Peyer's patch (tissue), 4 donors: Measurements from ENCODE around the gene PHC3. TPM values are rescaled to one million over a fixed set of nuclear protein-coding genes. Genes with fewer than 3 reads are reported as not detected.
A peak's percentile ranks its signal among the peaks of the same experiment; 100 is the strongest.

Experiments used
- DNase-seq, 3 donors: peaks; one replicate each; pipeline ENCODE4 v3.0.0-alpha.2; 2017 to 2019
- H3K27ac ChIP-seq, 4 donors: fragments of 200-600 bp; sonication (generic); one replicate each; pipeline ENCODE4 v1.5.1; 2016 to 2019
- H3K27me3 ChIP-seq, 2 donors: fragments of 200-600 bp; sonication (generic); one replicate each; pipeline ENCODE4 v1.5.1; 2019
- H3K36me3 ChIP-seq, 3 donors: fragments of 200-600 bp; sonication (generic); one replicate each; pipeline ENCODE4 v1.5.1; 2016 to 2019
- H3K4me1 ChIP-seq, 4 donors: fragments of 200-600 bp; sonication (generic); one replicate each; pipeline ENCODE4 v1.5.1; 2016 to 2019
- H3K4me3 ChIP-seq, 4 donors: fragments of 200-600 bp; sonication (generic); 1 replicate in 3 of 4; 2 replicates in 1 of 4; pipeline ENCODE4 v1.5.1; 2016 to 2019; ENCODE audit warnings: mild to moderate bottlenecking in 1 of 4
- H3K9me3 ChIP-seq, 4 donors: fragments of 200-600 bp; sonication (generic); one replicate each; pipeline ENCODE4 v1.5.1; 2016 to 2019; ENCODE audit warnings: mild to moderate bottlenecking in 1 of 4
- CTCF ChIP-seq, 6 experiments: fragments of 450-650 bp in 4 of 6; fragments of 200-600 bp in 2 of 6; sonication (generic) in 1 of 6; IDR thresholded peaks; one replicate each; pipeline ENCODE4 v1.5.1; 2017 to 2019; ENCODE audit warnings: antibody characterized with exemption in 6 of 6, mild to moderate bottlenecking in 3 of 6, moderate library complexity in 1 of 6
- POLR2A ChIP-seq, 2 donors: fragments of 450-650 bp; IDR thresholded peaks; one replicate each; pipeline ENCODE4 v1.5.1; 2017; ENCODE audit warnings: antibody characterized with exemption in 2 of 2, mild to moderate bottlenecking in 2 of 2, moderate library complexity in 2 of 2
- total RNA-seq, 4 donors: library from RNA; depleted of rRNA; stranded (reverse); fragments of >200 nt; gene quantifications; one replicate each; pipeline ENCODE4 v1.1.0, GENCODE V29; 2016

Gene PHC3
- total RNA-seq, 4 donors from 2014 or later: 52.4 to 234 (median 83.2) TPM

DNA sequence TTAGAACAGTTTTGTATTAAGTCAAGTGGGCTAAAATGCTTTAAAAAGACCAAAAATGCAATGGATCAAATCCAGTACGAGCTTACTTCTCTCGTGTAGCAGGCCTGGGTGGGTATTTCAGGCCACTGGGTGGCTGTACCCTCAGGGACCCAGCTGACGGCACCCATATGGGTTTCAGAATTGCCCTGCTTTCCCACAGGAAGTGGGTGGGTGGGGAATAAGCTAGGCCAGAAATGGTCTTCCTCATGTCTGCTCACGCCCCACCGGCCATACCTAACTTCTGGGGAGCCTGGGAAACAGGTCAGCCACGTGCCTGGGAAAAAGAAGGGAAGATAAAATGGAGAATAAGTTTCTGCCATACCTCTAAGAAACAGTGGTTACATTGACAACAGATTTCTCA lies 123.4 kb downstream of the PHC3 start:
- no peaks in the 10 kb centered on the region for H3K27me3 ChIP-seq
- peak in 1 of 3 donors; percentile 43 for DNase-seq
- no peak for TF ChIP-seq POLR2A (IDR thresholded peaks at IDR 0.05)
- TF ChIP-seq CTCF (IDR thresholded peaks at IDR 0.05): no peak
- H3K4me1 ChIP-seq: no peaks in the 10 kb centered on the region
- H3K36me3 ChIP-seq: peaks cover 0 to 13% (median 0%) of the 10 kb centered on the region in 3 donors
- H3K9me3 ChIP-seq: no peaks in the 10 kb centered on the region
- no peak overlapping the region for H3K4me3 ChIP-seq
- H3K27ac ChIP-seq: no peak overlapping the region

DNA sequence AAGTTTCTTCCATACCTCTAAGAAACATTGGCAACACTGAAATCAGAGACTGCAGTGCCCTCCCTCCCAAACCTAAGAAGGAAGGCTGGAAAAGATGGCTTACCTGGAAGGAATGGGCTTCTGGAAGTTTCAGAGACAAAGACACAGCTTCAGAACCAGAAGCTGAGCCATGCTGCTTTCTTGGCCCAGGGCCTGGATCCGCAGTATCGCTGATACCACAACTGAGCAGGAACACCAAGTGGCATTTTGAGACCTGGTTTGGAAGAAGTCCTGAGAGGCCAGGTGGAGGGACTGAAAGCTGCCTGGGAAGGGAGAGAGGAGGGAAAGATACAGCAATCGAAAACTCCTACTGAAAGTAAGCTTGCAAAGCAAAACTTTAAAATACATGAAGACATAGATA lies 124.0 kb downstream of the PHC3 start:
- no peak for TF ChIP-seq CTCF (IDR thresholded peaks at IDR 0.05)
- TF ChIP-seq POLR2A (IDR thresholded peaks at IDR 0.05): no peak
- peak in 1 of 3 donors; percentile 40 for DNase-seq
- no peaks in the 10 kb centered on the region for H3K9me3 ChIP-seq
- H3K4me3 ChIP-seq: no peak overlapping the region
- no peaks in the 10 kb centered on the region for H3K27me3 ChIP-seq
- no peaks in the 10 kb centered on the region for H3K4me1 ChIP-seq
- peak overlapping the region in 1 of 4 donors; percentile 15 for H3K27ac ChIP-seq
- peaks cover 0 to 7% (median 0%) of the 10 kb centered on the region in 3 donors for H3K36me3 ChIP-seq

DNA sequence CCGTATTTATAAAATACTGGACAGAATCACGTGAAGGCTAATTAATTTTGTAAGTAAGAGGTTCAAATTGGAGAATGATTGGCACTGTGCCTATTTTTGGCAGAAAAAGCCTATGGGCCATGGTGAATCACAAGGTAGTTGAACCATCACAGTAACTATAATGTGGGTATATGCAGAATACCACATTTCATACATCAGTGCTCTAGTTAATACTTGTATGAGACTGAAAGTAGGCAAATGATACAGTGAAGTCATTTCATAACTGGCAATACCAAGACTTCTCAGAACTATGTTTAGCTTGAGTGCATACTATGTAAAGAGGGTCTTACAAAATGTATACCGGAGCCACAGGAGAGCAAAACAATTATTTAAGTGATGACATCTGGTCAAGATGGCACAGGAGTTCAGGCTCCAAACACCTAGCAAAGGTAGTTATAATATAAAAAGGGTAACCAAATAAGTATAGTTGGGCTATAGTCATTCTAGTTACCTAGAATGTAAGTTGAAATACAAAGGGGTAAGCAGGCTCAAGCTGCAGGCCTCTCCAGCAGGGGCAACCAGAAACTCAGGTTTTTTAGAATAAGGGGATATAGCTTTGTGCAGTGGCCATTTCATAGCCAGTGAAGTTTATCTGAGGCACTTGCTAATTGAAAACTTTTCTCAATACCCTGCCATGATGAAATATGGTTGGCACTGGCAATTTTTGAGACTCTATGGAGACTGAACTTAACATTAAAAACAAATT lies 124.7 kb downstream of the PHC3 start:
- H3K4me3 ChIP-seq: no peak overlapping the region
- DNase-seq: no peak
- no peaks in the 10 kb centered on the region for H3K4me1 ChIP-seq
- no peak for TF ChIP-seq POLR2A (IDR thresholded peaks at IDR 0.05)
- no peak for TF ChIP-seq CTCF (IDR thresholded peaks at IDR 0.05)
- H3K9me3 ChIP-seq: no peaks in the 10 kb centered on the region
- H3K36me3 ChIP-seq: peaks cover 0 to under 1% (median 0%) of the 10 kb centered on the region in 3 donors
- H3K27ac ChIP-seq: no peak overlapping the region
- no peaks in the 10 kb centered on the region for H3K27me3 ChIP-seq

DNA sequence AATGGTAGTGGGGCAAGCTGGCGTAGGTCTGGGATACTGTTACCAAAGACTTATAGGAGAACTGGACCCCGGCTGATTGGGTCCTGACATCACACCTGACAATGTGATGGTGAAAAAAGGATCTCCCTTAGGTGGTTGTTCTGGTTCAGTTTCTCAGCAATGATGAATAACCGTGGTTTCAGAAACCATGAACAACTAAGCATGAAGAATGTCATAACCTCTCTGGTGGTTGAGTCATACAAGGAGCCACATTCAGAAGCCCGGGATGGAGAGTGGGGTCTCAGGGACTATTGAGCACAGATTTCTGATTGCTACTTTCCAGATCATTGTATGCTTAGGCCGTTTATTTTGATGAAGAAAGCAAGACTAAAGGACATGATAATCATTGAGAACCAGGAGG lies 126.3 kb downstream of the PHC3 start:
- Histone ChIP-seq H3K9me3 (no peaks in the 10 kb centered on the region), H3K27me3 (no peaks in the 10 kb centered on the region), H3K27ac (no peak overlapping the region), H3K4me1 (no peaks in the 10 kb centered on the region), H3K4me3 (no peak overlapping the region), H3K36me3 (no peaks in the 10 kb centered on the region)
- DNase-seq: no peak
- no peak for TF ChIP-seq POLR2A (IDR thresholded peaks at IDR 0.05)
- no peak for TF ChIP-seq CTCF (IDR thresholded peaks at IDR 0.05)

- Histone ChIP-seq H3K27me3 (no peaks in the 10 kb centered on the region), H3K27ac (no peak overlapping the region), H3K4me3 (no peak overlapping the region), H3K9me3 (no peaks in the 10 kb centered on the region), H3K4me1 (peaks cover 0 to 5% (median 0%) of the 10 kb centered on the region in 4 donors), H3K36me3 (no peaks in the 10 kb centered on the region)
- no peak for TF ChIP-seq POLR2A (IDR thresholded peaks at IDR 0.05)
- peak in 2 of 6 experiments; percentile 11 to 43 for TF ChIP-seq CTCF (IDR thresholded peaks at IDR 0.05)
- no peak for DNase-seq
Measured at GRCh38 chr3:170054204-170054603, 127.3 kb downstream of the PHC3 start.
